BJ (cell line): ENCODE results near the gene TTYH1. TPM values are rescaled to one million over a fixed set of nuclear protein-coding genes. Genes with fewer than 3 reads are reported as not detected.

Experiments used
- CTCF ChIA-PET: fragments of 350-600 bp; formaldehyde crosslinking; extraction: SDS; loops from one replicate; lab custom pipeline; 2021; ENCODE audit warnings: antibody characterized with exemption, inconsistent platforms; lab: Yijun Ruan, JAX
- POLR2A ChIA-PET: fragments of 300-600 bp; sonication (Branson Sonifier 250); formaldehyde crosslinking; extraction: SDS; loops from one replicate; lab custom pipeline; 2021; ENCODE audit warnings: antibody characterized with exemption; lab: Charles Lee
- DNase-seq: peaks from one replicate; pipeline ENCODE4 v3.0.0-alpha.2; 2011; ENCODE audit warnings: low read depth
- H3K27me3 ChIP-seq: 2 replicates; pipeline ENCODE4 v1.6.0; 2011; ENCODE audit warnings: low read length; ENCODE audit not compliant: control insufficient read depth, insufficient read depth
- H3K36me3 ChIP-seq: 2 replicates; pipeline ENCODE4 v1.5.1; 2011; ENCODE audit warnings: low read length; ENCODE audit not compliant: control insufficient read depth, insufficient read depth
- H3K4me3 ChIP-seq: 2 replicates; pipeline ENCODE4 v1.5.1; 2011; ENCODE audit warnings: low read depth, mild to moderate bottlenecking, control low read depth, low read length
- polyA plus RNA-seq: library from polyadenylated mRNA; depleted of rRNA; stranded (reverse); fragments of >200 nt; gene quantifications from 2 replicates; pipeline ENCODE4 v1.2.3, GENCODE V29; 2011
- TF ChIP-seq, protein P1 (sequence below): IDR thresholded peaks from 2 replicates; pipeline ENCODE4 v1.5.1; 2011; ENCODE audit warnings: low read depth, mild to moderate bottlenecking, control low read depth, inconsistent platforms, low read length, moderate library complexity; ENCODE audit not compliant: insufficient read depth

The TTYH1 gene
- polyA plus RNA-seq, 1 experiment: not detected

DNA sequence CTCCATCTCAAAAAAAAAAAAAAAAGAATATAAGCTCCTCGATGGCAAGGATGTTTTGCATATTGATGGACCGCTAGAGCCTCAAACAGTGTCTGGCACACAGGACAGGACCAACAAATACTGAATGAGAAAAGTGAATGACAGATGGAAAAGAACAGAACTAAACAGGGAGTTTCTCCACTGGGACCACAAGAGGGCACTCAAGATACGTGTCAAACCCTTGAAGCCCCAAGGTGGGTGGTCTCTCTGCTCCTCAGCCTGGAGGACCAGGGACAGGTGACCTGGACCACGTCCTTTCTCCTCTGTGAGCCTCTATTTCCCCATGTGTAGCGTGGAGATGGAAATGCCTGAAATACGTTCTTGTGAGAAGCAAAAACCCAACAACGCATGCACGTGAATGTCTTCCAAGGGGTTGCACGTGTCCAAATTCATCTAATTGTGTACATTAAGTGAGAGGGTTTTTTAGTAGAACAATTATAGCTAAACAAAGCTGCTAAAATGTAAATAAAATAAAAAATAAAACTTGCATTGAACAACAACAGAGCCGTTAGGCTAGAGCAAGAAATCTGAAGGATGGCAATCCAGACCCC is 63.5 kb downstream of the TTYH1 start:
- ChIA-PET POLR2A (no interaction called here), CTCF (interaction anchor here (0.6 to 6.0 kb wide), 6 partner anchors 10 to 220 kb away, joined by 3 to 46 read pairs (median 3); no protein-coding TSS in a partner anchor)
- Histone ChIP-seq H3K36me3 (no peaks in the 10 kb centered on the region), H3K4me3 (no peak overlapping the region), H3K27me3 (no peaks in the 10 kb centered on the region)
- TF ChIP-seq, protein P1, sequence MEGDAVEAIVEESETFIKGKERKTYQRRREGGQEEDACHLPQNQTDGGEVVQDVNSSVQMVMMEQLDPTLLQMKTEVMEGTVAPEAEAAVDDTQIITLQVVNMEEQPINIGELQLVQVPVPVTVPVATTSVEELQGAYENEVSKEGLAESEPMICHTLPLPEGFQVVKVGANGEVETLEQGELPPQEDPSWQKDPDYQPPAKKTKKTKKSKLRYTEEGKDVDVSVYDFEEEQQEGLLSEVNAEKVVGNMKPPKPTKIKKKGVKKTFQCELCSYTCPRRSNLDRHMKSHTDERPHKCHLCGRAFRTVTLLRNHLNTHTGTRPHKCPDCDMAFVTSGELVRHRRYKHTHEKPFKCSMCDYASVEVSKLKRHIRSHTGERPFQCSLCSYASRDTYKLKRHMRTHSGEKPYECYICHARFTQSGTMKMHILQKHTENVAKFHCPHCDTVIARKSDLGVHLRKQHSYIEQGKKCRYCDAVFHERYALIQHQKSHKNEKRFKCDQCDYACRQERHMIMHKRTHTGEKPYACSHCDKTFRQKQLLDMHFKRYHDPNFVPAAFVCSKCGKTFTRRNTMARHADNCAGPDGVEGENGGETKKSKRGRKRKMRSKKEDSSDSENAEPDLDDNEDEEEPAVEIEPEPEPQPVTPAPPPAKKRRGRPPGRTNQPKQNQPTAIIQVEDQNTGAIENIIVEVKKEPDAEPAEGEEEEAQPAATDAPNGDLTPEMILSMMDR: peak; percentile 72
- no peak for DNase-seq

DNA sequence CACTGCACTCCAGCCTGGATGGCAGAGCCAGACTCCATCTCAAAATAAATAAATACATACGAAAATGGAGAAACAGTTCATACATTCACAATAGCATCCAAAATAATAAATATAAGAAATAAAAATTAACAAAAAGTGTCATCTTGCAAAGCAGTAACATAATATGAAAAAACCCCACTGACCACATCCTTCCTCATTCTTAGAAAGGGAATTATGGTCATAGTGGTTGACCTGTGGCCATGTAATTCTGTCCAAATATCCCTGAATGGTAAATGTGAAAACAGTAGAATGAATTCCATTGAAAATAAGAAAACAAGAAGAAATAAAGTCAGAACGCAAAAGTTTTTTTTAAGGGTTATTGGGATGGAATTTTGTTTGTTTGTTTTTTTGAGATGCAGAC is 64.8 kb downstream of the TTYH1 start:
- ChIA-PET CTCF (interaction anchor here (1.2 to 6.0 kb wide), 2 partner anchors 22 to 195 kb away, joined by 4 to 46 read pairs; partner anchors contain the start of gene LAIR2), POLR2A (no interaction called here)
- Histone ChIP-seq H3K36me3 (no peaks in the 10 kb centered on the region), H3K4me3 (no peak overlapping the region), H3K27me3 (no peaks in the 10 kb centered on the region)
- DNase-seq: no peak
- TF ChIP-seq, protein P1: no peak

DNA sequence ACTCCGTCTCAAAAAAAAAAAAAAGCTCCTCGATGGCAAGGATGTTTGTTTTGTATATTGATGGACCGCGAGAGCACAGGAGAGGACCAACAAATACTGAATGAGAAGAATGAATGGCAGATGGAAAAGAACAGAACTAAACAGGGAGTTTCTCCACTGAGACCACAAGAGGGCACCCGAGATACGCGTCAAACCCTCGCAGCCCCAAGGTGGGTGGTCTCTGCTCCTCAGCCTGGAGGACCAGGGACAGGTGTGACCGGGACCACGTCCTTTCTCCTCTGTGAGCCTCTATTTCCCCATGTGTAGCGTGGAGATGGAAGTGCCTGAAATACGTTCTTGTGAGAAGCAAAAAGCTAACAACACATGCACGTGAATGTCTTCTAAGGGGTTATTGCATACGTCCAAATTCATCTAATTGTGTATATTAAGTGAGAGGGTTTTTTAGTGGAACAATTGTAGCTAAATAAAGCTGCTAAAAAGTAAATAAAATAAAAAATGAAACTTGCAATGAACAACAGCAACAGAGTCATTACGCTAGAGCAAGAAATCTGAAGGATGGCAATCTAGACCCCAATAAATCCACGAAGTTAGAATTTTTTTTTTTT is 66.2 kb downstream of the TTYH1 start:
- TF ChIP-seq, protein P1: peak; percentile 81
- Histone ChIP-seq H3K36me3 (no peaks in the 10 kb centered on the region), H3K27me3 (no peaks in the 10 kb centered on the region), H3K4me3 (no peak overlapping the region)
- CTCF ChIA-PET: interaction anchor here (0.7 to 6.0 kb wide), 6 partner anchors 8 to 199 kb away, joined by 3 to 46 read pairs (median 4); partner anchors contain the start of genes CDC42EP5, LAIR2 and LENG9
- POLR2A ChIA-PET: no interaction called here
- no peak for DNase-seq

DNA sequence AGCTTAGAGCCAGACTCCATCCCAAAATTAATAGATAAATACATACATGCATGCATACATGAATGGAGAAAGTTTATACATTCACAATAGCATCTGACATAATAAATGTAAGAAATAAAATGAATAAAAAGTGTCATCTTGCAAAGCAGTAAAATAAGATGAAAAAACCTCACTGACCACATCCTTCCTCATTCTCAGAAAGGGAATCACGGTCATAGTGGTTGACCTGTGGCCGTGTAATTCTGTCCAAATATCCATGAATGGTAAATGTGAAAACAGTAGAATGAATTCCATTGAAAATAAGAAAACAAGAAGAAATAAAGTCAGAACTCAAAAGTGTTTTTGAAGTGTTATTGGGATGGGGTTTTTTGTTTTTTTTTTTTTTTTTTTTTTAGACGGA is 67.6 kb downstream of the TTYH1 start:
- TF ChIP-seq, protein P1: no peak
- DNase-seq: no peak
- POLR2A ChIA-PET: no interaction called here
- Histone ChIP-seq H3K36me3 (no peaks in the 10 kb centered on the region), H3K4me3 (no peak overlapping the region), H3K27me3 (no peaks in the 10 kb centered on the region)
- CTCF ChIA-PET: no interaction called here

DNA sequence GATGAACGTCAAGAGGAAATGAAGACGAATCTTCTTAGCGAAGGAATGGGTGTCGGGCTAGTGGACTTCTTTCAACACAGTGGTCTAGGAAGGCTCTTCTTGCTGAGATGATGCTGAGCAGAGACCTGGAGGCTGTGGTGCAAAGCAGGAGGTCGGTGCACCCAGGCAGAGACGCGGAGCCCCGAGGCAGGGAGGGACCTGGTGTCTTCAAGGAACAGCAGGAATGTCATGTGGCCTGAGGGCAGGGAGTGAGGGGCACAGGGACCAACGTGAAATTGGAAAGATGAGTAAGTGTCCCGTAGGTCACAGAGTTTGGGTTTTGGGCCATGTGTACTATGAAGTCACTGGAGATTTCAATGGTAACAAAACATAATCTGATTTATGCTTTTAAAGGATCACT is 69.2 kb downstream of the TTYH1 start:
- POLR2A ChIA-PET: no interaction called here
- CTCF ChIA-PET: no interaction called here

More for the DNA sequence above, 69.2 kb downstream of the TTYH1 start:
- Histone ChIP-seq H3K36me3 (no peaks in the 10 kb centered on the region), H3K27me3 (no peaks in the 10 kb centered on the region), H3K4me3 (no peak overlapping the region)
- DNase-seq: no peak
- TF ChIP-seq, protein P1: no peak
